HS-5 (cell line): ENCODE measurements around the gene NKX1-1.
"Not testable (repeated sequence)": the region's sequence is repeated elsewhere in the genome, so short reads cannot be mapped to it uniquely, and the experiment has no call there.

Experiments
- DNase-seq: peaks from one replicate; pipeline ENCODE4 v3.0.0-alpha.2; 2012; ENCODE audit warnings: low read depth

Gene NKX1-1

GRCh38 chr4:1404573-1405253 lies 1.5 kb downstream of the NKX1-1 start:
- no peak for DNase-seq

- DNase-seq = no peak
Measured at GRCh38 chr4:1403591-1404572, 2.4 kb downstream of the NKX1-1 start.

GRCh38 chr4:1403177-1403583 lies 3.1 kb downstream of the NKX1-1 start:
- no peak for DNase-seq

GRCh38 chr4:1402516-1403091 lies 3.6 kb downstream of the NKX1-1 start:
- DNase-seq = no peak

- no peak for DNase-seq
Measured at GRCh38 chr4:1402021-1402515, 4.2 kb downstream of the NKX1-1 start.

GRCh38 chr4:1401409-1402020 lies 4.7 kb downstream of the NKX1-1 start:
- DNase-seq = no peak

- DNase-seq = no peak
Measured at GRCh38 chr4:1400831-1401408, 5.3 kb downstream of the NKX1-1 start.

- DNase-seq = no peak
Measured at GRCh38 chr4:1400191-1400805, 5.9 kb downstream of the NKX1-1 start.

GRCh38 chr4:1399508-1400190 lies 6.6 kb downstream of the NKX1-1 start:
- DNase-seq = no peak

- DNase-seq = no peak
Measured at GRCh38 chr4:1398681-1399507, 7.3 kb downstream of the NKX1-1 start.

GRCh38 chr4:1396806-1397455 lies 9.3 kb downstream of the NKX1-1 start:
- DNase-seq = no peak

- DNase-seq = no peak
Measured at GRCh38 chr4:1395941-1396805, 10.1 kb downstream of the NKX1-1 start.

GRCh38 chr4:1395389-1395820 lies 10.8 kb downstream of the NKX1-1 start:
- DNase-seq = not testable (repeated sequence)

- DNase-seq = not testable (repeated sequence)
Measured at GRCh38 chr4:1394554-1395388, 11.5 kb downstream of the NKX1-1 start.

GRCh38 chr4:1393866-1394265 lies 12.4 kb downstream of the NKX1-1 start:
- DNase-seq = no peak

- DNase-seq = not testable (repeated sequence)
Measured at GRCh38 chr4:1393363-1393762, 12.9 kb downstream of the NKX1-1 start.
